GM12878 (cell line): ENCODE measurements around the gene DPH1. TPM values are rescaled to one million over a fixed set of nuclear protein-coding genes. Genes with fewer than 3 reads are reported as not detected.

Source experiments
- BCL11A ChIP-seq: IDR thresholded peaks from 2 replicates; pipeline ENCODE4 v1.6.1; 2011; ENCODE audit warnings: low read depth, low read length
- ETV6 ChIP-seq, 2 experiments: fragments of 450-650 bp in 1 of 2; IDR thresholded peaks in 1 of 2; conservative IDR thresholded peaks in 1 of 2; 2 replicates each; pipeline ENCODE4 v1.6.1; 2014; ENCODE audit warnings: antibody characterized with exemption in 1 of 2, borderline replicate concordance in 1 of 2, low read depth in 1 of 2, mild to moderate bottlenecking in 1 of 2, moderate library complexity in 1 of 2
- HDAC2 ChIP-seq: fragments of 200-600 bp; sonication (generic); IDR thresholded peaks from 2 replicates; pipeline ENCODE4 v1.6.1; 2017
- MEF2A ChIP-seq: IDR thresholded peaks from 2 replicates; pipeline ENCODE4 v1.6.1; 2011; ENCODE audit warnings: low read depth, mild to moderate bottlenecking, low read length, moderate library complexity; ENCODE audit not compliant: insufficient read depth
- MEF2B ChIP-seq: fragments of 450-650 bp; IDR thresholded peaks from 2 replicates; pipeline ENCODE4 v1.6.1; 2018; ENCODE audit warnings: mild to moderate bottlenecking, moderate library complexity; ENCODE audit not compliant: partially characterized antibody, poor library complexity, severe bottlenecking
- PML ChIP-seq: IDR thresholded peaks from 2 replicates; pipeline ENCODE4 v1.6.1; 2012; ENCODE audit warnings: low read length, inconsistent platforms
- POLR2A ChIP-seq: IDR thresholded peaks from 2 replicates; pipeline ENCODE4 v1.6.1; 2011; ENCODE audit warnings: low read depth, mild to moderate bottlenecking, low read length
- POU2F2 ChIP-seq: IDR thresholded peaks from 3 replicates; pipeline ENCODE4 v1.6.1; 2011; ENCODE audit warnings: low read depth, mild to moderate bottlenecking, low read length, borderline replicate concordance
- RAD21 ChIP-seq: IDR thresholded peaks from 2 replicates; pipeline ENCODE4 v1.6.1; 2011; ENCODE audit warnings: mild to moderate bottlenecking, low read depth, low read length, moderate library complexity; ENCODE audit not compliant: insufficient read depth
- SMAD5 ChIP-seq: IDR thresholded peaks from 2 replicates; pipeline ENCODE4 v1.6.1; 2016; ENCODE audit warnings: antibody characterized with exemption, low read depth
- SMC3 ChIP-seq: IDR thresholded peaks from 2 replicates; pipeline ENCODE4 v1.6.1; 2011; ENCODE audit warnings: low read length, improper control_type of control experiment, borderline replicate concordance
- STAT1 ChIP-seq: fragments of 450-650 bp; conservative IDR thresholded peaks from 2 replicates; pipeline ENCODE4 v1.6.1; 2014; ENCODE audit warnings: antibody characterized with exemption, mild to moderate bottlenecking
- TARDBP ChIP-seq: IDR thresholded peaks from 2 replicates; pipeline ENCODE4 v1.6.1; 2016; ENCODE audit warnings: borderline replicate concordance
- TBL1XR1 ChIP-seq: IDR thresholded peaks from 2 replicates; pipeline ENCODE4 v1.6.1; 2012; ENCODE audit warnings: low read depth, low read length, improper control_type of control experiment
- polyA plus RNA-seq, 11 experiments: library from polyadenylated mRNA; depleted of rRNA in 4 of 11; unstranded in 6 of 11; stranded (reverse) in 5 of 11; fragments of >200 nt; fragmentation: Nextera tagmentation in 4 of 11; fragmentation: Illumina TruSeq in 1 of 11; extraction: Ambion mirVana in 4 of 11; extraction: Trizol in 1 of 11; gene quantifications; 1 replicate in 1 of 11; 2 replicates in 10 of 11; pipeline versions ENCODE4 v1.2.1 to v1.2.3, GENCODE V29; 2011 to 2016; ENCODE audit warnings: inconsistent platforms in 2 of 11, missing spikeins in 2 of 11, low read depth in 1 of 11
- total RNA-seq, 4 experiments: library from RNA; depleted of rRNA in 3 of 4; stranded (reverse); fragments of >200 nt in 3 of 4; fragmentation: Illumina TruSeq in 1 of 4; extraction: Trizol in 1 of 4; gene quantifications; 2 replicates each; pipeline versions ENCODE4 v1.2.1 to v1.2.3, GENCODE V29; 2013 to 2021
- TF ChIP-seq, protein P1 (sequence below): IDR thresholded peaks from 2 replicates; pipeline ENCODE4 v1.6.1; 2011; ENCODE audit warnings: borderline replicate concordance, low read depth, mild to moderate bottlenecking, moderate library complexity, low read length; ENCODE audit not compliant: insufficient read depth, poor library complexity, severe bottlenecking
- TF ChIP-seq, protein P2 (sequence below): IDR thresholded peaks from 2 replicates; pipeline ENCODE4 v1.6.1; 2012; ENCODE audit warnings: mild to moderate bottlenecking, low read depth, low read length
- TF ChIP-seq, protein P3 (sequence below): fragments of 450-650 bp; IDR thresholded peaks from 2 replicates; pipeline ENCODE4 v1.6.1; 2017; ENCODE audit warnings: mild to moderate bottlenecking, moderate library complexity
- TF ChIP-seq, protein P4 (sequence below): IDR thresholded peaks from 2 replicates; pipeline ENCODE4 v1.6.1; 2012; ENCODE audit warnings: low read length, inconsistent platforms

The DPH1 gene
- total and polyA plus RNA-seq, 10 of the 15 experiments (the other 5 are each of a cell fraction or from before 2014, with no cell fraction given) = 0.29 to 33.6 (median 20.2) TPM

DNA sequence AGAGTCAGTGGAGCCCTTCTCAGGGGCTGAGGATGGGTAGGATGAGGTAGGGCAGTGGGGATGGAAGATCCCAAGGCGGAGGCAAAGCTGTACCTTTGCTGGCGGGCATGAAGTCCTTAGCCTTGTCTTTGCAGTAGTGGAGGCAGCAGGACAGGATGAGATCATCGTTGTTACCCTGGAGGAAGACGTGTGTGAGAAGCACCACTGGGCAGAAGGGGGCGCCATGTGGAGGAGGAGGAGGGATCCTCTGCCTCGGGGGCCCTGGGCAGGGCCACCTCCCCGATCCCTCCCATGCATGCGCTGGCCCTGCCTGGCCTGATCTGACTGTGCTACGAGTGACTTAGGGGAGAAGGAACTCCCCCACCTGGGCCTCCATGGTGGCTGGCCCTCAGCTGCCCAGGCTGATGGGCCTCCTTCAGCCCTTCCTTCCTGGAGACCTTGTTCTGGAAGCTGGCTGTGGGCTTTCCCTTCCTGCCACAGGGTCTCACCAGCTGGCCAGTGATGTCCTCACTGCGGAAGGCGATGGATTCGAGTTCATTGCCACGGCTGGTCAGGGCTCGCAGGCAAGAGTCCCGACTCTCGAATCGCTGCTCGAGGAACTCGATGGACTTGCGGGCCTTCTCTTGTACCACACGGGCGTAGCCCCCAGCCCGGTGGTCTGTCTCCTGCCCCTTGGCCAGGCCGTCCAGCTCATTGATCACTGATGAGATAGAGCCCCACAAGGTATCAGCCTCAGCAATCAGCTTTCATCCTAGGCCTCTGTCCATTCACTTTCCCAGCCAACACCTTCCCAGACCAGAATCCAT, 35.2 kb downstream of the DPH1 start (continued):
- TF ChIP-seq, protein P1, sequence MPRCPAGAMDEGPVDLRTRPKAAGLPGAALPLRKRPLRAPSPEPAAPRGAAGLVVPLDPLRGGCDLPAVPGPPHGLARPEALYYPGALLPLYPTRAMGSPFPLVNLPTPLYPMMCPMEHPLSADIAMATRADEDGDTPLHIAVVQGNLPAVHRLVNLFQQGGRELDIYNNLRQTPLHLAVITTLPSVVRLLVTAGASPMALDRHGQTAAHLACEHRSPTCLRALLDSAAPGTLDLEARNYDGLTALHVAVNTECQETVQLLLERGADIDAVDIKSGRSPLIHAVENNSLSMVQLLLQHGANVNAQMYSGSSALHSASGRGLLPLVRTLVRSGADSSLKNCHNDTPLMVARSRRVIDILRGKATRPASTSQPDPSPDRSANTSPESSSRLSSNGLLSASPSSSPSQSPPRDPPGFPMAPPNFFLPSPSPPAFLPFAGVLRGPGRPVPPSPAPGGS = peak; percentile 29
- TF ChIP-seq RAD21 = peak; percentile 61
- TF ChIP-seq, protein P2, sequence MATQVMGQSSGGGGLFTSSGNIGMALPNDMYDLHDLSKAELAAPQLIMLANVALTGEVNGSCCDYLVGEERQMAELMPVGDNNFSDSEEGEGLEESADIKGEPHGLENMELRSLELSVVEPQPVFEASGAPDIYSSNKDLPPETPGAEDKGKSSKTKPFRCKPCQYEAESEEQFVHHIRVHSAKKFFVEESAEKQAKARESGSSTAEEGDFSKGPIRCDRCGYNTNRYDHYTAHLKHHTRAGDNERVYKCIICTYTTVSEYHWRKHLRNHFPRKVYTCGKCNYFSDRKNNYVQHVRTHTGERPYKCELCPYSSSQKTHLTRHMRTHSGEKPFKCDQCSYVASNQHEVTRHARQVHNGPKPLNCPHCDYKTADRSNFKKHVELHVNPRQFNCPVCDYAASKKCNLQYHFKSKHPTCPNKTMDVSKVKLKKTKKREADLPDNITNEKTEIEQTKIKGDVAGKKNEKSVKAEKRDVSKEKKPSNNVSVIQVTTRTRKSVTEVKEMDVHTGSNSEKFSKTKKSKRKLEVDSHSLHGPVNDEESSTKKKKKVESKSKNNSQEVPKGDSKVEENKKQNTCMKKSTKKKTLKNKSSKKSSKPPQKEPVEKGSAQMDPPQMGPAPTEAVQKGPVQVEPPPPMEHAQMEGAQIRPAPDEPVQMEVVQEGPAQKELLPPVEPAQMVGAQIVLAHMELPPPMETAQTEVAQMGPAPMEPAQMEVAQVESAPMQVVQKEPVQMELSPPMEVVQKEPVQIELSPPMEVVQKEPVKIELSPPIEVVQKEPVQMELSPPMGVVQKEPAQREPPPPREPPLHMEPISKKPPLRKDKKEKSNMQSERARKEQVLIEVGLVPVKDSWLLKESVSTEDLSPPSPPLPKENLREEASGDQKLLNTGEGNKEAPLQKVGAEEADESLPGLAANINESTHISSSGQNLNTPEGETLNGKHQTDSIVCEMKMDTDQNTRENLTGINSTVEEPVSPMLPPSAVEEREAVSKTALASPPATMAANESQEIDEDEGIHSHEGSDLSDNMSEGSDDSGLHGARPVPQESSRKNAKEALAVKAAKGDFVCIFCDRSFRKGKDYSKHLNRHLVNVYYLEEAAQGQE = no peak
- TF ChIP-seq SMAD5 = peak; percentile 68; the same call in 1 of the 2 replicates
- TF ChIP-seq, protein P3, sequence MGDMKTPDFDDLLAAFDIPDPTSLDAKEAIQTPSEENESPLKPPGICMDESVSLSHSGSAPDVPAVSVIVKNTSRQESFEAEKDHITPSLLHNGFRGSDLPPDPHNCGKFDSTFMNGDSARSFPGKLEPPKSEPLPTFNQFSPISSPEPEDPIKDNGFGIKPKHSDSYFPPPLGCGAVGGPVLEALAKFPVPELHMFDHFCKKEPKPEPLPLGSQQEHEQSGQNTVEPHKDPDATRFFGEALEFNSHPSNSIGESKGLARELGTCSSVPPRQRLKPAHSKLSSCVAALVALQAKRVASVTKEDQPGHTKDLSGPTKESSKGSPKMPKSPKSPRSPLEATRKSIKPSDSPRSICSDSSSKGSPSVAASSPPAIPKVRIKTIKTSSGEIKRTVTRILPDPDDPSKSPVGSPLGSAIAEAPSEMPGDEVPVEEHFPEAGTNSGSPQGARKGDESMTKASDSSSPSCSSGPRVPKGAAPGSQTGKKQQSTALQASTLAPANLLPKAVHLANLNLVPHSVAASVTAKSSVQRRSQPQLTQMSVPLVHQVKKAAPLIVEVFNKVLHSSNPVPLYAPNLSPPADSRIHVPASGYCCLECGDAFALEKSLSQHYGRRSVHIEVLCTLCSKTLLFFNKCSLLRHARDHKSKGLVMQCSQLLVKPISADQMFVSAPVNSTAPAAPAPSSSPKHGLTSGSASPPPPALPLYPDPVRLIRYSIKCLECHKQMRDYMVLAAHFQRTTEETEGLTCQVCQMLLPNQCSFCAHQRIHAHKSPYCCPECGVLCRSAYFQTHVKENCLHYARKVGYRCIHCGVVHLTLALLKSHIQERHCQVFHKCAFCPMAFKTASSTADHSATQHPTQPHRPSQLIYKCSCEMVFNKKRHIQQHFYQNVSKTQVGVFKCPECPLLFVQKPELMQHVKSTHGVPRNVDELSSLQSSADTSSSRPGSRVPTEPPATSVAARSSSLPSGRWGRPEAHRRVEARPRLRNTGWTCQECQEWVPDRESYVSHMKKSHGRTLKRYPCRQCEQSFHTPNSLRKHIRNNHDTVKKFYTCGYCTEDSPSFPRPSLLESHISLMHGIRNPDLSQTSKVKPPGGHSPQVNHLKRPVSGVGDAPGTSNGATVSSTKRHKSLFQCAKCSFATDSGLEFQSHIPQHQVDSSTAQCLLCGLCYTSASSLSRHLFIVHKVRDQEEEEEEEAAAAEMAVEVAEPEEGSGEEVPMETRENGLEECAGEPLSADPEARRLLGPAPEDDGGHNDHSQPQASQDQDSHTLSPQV = no peak
- no peak for TF ChIP-seq TBL1XR1
- TF ChIP-seq, protein P4, sequence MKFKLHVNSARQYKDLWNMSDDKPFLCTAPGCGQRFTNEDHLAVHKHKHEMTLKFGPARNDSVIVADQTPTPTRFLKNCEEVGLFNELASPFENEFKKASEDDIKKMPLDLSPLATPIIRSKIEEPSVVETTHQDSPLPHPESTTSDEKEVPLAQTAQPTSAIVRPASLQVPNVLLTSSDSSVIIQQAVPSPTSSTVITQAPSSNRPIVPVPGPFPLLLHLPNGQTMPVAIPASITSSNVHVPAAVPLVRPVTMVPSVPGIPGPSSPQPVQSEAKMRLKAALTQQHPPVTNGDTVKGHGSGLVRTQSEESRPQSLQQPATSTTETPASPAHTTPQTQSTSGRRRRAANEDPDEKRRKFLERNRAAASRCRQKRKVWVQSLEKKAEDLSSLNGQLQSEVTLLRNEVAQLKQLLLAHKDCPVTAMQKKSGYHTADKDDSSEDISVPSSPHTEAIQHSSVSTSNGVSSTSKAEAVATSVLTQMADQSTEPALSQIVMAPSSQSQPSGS = 0 out of 2 replicates have a peak, but pooled peaks have one; percentile 53
- peak; percentile 21; the same call in 1 of the 3 replicates for TF ChIP-seq POU2F2
- peak; percentile 73; the same call in 1 of the 2 replicates for TF ChIP-seq POLR2A
- TF ChIP-seq PML = 0 out of 2 replicates have a peak, but pooled peaks have one; percentile 14
- peak; percentile 51; the same call in 1 of the 2 replicates for TF ChIP-seq SMC3
- TF ChIP-seq STAT1 = 0 out of 2 replicates have a peak, but pooled peaks have one; percentile 23
- peak; percentile 82; the same call in 1 of the 2 replicates for TF ChIP-seq TARDBP
- peak; percentile 9; the same call in 1 of the 2 replicates for TF ChIP-seq BCL11A
- no peak for TF ChIP-seq MEF2A
- no peak for TF ChIP-seq HDAC2
- TF ChIP-seq ETV6 (conservative IDR thresholded peaks at IDR 0.05 in 1 of 2, IDR thresholded peaks at IDR 0.05 in 1 of 2; ENCODE audit: borderline replicate concordance in 1 of 2, low read depth in 1 of 2) = 0 out of 4 replicates have a peak, but pooled peaks of 1 of the 2 experiments have one; percentile 16
- TF ChIP-seq MEF2B = no peak
- TF ChIP-seq, all 136 proteins: peak for 25
